GM21526 (cell line): ENCODE results near the gene PTCH2.
"Not testable (repeated sequence)": the region's sequence is repeated elsewhere in the genome, so short reads cannot be mapped to it uniquely, and the experiment has no call there.

Source experiments
- ATAC-seq: cut with Tn5 transposase; IDR thresholded peaks from one replicate; pipeline ENCODE4 v1.9.1; 2021; ENCODE audit warnings: moderate library complexity; ENCODE audit not compliant: unreplicated experiment, low FRiP score

PTCH2 gene

DNA sequence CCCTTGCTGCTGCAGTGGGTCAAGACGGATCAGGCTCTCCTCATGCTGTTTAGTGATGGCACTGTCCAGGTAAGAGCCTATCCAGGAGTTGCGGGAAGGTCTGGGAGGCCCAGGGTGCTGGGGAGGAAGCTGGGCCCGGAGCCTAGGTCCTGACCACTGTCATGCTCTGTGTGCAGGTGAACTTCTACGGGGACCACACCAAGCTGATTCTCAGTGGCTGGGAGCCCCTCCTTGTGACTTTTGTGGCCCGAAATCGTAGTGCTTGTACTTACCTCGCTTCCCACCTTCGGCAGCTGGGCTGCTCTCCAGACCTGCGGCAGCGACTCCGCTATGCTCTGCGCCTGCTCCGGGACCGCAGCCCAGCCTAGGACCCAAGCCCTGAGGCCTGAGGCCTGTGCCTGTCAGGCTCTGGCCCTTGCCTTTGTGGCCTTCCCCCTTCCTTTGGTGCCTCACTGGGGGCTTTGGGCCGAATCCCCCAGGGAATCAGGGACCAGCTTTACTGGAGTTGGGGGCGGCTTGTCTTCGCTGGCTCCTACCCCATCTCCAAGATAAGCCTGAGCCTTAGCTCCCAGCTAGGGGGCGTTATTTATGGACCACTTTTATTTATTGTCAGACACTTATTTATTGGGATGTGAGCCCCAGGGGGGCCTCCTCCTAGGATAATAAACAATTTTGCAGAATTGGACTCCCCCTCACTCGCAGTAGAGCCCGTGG is 37.6 kb downstream of the PTCH2 start:
- ATAC-seq, result no peak

DNA sequence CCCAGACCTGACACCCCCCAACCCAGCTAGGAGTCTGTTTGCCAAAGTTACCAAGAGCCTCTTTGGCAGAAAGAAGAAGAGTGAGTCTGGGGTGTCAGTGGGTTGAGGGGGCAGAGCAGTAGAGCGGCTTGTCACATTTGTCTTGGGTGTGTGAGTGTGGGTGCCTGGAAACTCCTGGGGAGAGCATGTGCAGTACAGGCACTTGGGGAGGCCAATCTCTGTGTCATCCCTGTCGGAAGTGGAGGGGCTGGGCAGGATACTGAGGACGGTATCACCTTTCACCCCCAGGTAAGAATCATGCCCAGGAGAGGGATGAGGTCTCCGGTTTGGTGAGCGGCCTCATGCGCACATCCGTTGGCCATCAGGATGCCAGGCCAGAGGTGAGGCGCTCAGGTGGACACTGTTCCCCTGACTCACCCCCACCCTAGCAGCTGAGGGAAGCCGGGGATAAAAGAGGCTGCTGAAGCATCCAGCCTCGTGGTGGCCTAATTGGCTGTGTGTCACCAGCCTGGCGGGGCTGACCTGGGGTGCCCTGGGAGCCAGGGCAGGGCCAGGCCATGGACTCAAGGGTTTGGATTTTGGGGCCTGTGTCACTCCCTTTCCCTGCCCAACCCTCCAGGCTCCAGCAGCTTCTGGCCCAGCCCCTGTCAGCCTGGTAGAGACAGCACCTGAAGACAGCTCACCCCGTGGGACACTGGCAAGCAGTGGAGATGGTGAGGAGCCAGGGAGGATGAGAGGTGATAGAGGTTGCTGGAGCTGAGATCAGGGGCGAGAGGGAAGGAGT is 39.5 kb downstream of the PTCH2 start:
- no peak for ATAC-seq

DNA sequence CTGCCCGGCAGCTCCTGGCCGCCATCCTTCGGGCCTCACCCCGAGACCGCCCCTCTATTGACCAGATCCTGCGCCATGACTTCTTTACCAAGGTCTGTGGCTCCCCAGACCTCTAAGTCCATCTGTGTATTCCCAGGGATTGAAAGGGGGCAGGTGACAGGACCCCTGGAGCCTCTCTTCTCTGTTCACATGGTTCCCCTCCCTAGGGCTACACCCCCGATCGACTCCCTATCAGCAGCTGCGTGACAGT is 40.1 kb downstream of the PTCH2 start:
- ATAC-seq, result no peak

DNA sequence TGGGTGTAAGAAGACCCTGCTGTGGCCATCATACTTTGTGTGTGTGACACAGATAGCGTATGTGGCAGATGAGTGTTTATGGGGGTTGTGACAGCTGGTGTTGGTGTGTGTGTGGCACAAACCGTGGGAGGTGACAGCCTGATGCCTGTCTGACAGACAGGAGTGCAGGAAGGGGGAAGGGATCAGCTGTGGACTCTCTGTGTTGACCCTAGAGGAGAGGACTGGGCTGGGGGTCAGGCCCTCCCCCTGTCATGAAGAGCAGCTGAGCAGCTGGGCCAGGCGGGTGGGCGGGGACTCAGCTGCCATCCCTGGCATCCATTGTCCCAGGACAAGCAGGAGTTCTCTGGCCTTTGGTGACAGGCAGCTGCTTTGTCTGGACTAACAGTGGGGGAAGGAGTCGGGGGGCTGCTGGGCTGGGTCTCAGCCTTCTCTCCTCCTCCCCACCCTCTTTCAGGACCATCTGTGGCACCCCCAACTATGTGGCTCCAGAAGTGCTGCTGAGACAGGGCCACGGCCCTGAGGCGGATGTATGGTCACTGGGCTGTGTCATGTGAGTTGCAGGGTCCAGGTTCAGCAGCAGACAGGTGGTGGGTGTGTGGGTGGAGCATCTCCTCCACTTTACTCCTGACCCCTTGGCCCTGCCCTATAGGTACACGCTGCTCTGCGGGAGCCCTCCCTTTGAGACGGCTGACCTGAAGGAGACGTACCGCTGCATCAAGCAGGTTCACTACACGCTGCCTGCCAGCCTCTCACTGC is 40.6 kb downstream of the PTCH2 start:
- no peak for ATAC-seq

DNA sequence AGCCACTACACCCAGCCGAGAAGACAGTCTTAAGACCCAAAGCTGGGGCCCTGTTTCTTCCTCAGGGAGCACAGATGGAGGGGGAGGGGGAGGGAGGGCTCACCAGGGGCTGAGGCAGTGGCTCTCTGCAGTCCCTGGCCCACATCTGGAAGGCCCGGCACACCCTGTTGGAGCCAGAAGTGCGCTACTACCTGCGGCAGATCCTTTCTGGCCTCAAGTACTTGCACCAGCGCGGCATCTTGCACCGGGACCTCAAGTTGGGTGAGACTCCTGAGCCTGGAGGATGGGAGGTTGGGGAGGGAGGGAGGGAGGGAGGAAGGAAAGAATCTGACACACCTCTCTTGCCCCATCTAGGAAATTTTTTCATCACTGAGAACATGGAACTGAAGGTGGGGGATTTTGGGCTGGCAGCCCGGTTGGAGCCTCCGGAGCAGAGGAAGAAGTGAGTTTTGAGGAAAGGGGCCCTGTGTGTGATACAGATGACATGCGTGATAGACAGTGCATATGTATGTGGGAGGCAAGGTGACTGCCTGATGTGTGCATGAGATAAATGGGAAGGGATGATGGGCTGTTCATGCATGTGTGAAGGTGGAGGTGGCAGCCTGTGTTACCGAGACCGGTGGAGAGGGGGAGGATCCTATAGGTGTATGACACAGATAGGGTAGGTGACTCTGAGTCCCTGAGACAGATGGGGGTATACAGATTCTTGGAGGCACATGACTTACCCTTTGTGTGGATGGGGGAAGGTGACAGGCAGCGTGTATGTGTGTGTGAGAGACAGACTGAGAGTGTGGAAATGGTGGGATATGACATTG is 41.4 kb downstream of the PTCH2 start:
- ATAC-seq, result no peak

DNA sequence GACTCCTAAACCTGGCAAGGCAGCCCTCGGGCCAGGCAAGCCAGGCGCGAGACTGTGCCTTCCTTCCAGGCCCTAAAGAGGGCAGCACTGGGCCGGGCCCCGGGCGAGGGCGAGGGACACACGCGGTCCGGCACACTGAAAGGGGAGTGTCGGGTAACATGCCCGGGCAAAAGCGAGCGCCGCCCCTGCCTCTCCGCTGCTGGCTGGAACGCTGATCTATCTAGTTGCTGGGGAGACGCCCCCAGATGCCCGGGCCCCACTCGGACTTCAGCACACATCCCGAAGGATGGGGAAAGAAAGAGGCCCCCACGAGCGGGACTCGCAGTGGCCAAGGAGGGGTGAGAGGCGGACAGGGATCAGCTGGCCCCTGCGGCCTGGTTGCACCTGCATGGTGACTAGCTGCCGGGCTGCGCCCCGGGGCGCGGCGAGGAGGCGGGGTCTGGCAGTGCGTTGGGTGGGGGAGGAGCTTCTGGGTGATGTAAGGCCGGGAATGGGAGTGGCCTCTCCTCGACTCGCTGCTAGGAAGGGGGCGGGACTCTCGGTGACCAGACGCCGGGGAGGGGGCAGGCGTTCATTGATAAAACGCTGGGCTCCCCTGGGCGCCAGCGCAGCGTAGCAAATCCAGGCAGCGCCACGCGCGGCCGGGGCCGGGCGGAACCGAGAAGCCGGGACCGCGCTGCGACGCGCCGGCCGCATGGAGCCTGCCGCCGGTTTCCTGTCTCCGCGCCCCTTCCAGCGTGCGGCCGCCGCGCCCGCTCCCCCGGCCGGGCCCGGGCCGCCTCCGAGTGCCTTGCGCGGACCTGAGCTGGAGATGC is 43.1 kb downstream of the PTCH2 start, which contains the start of gene PLK3:
TSS of gene PLK3 (plus strand) at position 608 of the 815 bp plus-strand sequence. CDS start at position 695, 87 bp downstream.
- ATAC-seq, result peak; percentile 71

DNA sequence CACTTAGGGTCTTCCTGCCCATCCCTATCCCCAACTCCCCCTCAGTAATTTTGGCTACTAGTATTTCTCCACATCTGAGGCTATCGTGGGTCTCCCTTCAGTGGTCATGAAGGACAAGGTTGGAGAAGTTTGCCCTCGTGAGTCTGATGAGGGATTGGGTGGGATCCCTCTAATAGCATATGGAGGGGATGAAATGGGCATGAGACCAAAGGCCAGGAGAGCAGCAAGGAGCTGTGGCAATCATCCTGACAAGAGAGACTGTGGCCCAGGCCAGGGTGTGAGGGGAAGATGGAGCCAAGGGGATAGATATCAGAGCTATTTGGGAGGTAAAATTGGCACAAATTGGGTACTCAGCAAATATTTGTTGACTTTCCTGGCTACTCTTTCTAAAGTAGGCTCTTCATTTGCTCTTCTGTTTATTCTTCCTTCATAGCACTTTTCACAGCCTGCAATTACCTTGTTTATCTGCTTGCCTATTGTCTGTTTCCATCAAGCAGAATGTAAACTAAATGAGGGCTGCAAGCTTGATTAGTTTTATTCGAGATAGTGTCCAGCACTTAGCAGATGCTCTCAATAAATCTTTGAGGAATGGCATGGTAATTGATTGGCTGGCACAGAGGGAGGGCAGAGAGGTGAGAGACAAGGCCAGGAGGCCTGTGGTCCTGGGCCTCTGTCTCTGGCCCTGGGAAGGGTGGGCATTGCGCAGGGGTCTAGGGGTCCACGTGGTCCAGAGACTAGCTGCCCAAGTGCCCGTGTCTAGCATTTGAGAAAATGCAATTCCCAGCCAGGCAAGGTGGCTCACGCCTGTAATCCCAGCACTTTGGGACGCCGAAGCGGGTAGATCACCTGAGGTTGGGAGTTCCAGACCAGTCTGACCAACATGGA is 44.3 kb downstream of the PTCH2 start:
- no peak for ATAC-seq

DNA sequence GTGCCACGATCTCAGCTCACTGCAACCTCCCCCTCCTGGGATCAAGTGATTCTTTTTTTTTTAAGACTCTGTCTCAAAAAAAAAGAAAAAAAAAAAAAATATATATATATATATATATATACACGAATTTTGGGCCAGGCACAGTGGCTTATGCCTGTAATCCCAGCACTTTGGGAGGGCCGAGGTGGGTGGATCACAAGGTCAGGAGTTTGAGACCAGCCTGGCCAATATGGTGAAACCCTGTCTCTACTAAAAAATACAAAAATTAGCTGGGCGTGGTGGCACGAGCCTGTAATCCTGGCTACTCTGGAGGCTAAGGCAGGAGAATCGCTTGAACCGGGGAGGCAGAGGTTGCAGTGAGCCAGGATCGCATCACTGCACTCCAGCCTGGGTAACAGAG is 45.2 kb downstream of the PTCH2 start:
- ATAC-seq, result not testable (repeated sequence)

DNA sequence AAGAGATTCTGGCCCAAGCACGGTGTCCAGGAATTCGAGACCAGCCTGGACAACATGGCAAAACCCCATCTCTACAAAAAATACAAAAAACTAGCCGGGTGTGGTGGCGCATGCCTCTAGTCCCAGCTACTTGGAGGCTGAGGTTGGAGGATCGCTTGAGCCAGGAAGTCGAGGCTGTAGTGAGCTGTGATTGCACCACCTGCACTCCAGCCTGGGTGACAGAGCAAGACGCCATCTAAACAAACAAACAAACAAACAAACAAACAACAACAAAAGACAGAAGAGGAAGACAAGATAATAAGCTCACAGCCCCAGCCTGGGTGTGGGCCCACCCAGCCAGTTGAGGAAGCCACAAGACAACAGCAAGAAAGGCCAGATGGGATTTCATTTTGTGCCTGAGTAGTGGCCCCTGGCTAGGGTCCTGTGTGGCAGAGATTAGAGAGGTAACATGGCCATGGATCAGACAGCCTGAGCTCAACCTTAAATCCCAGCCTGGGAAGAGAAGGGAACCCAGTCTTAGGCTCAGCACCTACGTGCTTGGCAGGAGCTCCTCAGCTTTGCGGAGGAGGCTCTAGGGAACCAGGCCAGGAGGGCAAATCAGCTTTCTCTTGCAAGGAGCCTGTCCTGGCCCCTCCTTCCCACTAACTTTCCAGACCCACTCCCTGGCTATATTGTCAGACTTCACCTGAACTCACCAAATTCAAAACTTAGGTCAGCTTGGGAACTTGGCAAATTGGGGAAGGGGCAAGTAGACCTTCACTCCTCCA is 50.1 kb downstream of the PTCH2 start:
- no peak for ATAC-seq

DNA sequence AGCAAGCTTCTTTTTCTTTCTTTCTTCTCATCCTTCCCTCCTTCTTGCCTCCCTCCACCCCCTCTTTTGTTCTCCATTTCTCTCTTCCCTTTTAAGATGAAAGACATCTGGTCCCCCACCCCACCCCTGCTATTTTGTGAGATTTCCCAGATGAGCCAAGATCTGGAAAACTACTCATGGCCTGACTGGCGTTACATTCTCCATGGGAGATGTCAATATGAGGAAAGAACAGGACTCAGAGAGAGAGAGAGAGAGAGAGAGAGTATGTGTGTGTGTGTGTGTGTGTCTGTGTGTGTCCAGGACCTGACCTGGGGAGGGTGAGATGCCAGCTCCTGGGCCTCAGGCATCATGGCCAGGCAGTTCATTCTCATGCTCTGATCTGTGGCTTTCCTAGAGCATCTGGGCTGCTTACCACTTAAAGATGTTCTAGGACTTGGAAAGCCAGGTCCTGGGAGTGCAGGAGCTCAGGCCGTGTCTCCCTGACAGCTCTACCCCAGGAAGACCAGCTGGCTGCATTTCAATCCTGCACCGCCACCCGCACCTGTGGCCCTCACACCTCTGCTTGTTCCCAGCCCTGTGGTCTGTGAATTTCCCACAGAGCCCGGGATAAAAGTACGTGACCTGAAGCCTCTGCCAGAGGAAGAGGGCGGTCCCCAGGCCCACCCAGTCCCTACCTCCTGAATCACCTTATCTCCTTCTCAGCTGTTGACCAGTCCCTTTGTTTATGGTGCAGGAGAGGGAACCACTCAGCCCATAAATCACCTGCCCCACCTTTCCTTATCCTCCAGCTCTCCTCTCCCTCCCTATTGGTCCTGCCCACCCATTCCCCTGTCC is 51.9 kb downstream of the PTCH2 start:
- ATAC-seq, result no peak

DNA sequence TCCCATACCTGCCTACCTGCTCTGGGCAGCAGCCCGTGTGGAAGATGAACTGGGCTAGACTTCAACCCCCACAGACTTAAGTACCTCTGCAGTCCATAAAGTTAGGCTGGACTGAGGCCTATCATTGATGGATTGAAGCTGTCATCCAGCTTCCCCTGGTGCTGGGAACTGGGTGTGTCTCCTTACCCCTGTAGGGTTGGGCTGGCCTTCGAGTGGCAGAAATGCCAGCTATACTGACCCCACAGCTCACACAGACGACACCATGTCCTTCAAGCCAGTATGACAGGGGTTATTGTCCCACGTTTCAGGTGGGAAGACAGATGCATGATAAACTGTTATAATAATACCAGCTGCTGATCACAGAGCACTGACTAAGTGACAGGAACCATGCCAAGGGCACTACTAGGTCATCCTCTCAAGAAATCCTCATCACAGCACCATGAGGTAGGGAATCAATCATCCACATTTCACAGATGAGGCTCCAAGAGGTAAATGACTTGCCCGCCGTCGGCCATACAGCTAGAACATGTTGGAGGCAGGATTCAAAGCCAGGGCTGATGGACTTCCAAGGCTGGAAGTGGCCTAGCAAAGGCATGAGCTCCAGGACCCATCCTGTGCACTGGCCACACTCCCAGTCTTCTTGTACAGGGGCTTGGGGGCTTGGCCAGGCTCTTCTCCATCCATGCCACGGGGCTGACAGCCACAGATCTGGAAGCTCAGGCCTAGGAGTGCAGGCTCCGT is 54.8 kb downstream of the PTCH2 start, which contains the start of gene BEST4:
TSS of gene BEST4 (minus strand) at position 51 of the 741 bp plus-strand sequence. CDS start 465 bp downstream, outside the sequence.
- ATAC-seq, result no peak

DNA sequence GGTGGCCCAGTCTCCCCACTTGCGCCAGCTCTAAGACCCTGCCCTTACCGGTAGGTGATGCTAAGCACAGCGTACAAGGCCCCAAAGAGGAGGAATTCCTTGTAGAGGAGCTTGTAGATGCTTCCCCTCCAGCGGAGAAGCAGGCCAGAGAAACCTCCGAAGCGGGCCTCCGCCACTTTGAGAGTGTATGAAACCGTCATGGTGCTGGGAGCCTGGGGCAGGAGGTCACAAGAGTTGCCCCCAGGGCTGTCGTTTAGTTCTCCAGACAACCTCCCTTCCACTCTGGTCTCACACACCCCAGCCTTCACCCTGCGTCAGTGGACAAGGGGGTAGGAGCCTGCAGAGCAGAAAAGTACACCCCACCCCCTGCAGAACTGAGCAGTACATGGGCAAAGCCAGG is 55.5 kb downstream of the PTCH2 start:
- no peak for ATAC-seq

DNA sequence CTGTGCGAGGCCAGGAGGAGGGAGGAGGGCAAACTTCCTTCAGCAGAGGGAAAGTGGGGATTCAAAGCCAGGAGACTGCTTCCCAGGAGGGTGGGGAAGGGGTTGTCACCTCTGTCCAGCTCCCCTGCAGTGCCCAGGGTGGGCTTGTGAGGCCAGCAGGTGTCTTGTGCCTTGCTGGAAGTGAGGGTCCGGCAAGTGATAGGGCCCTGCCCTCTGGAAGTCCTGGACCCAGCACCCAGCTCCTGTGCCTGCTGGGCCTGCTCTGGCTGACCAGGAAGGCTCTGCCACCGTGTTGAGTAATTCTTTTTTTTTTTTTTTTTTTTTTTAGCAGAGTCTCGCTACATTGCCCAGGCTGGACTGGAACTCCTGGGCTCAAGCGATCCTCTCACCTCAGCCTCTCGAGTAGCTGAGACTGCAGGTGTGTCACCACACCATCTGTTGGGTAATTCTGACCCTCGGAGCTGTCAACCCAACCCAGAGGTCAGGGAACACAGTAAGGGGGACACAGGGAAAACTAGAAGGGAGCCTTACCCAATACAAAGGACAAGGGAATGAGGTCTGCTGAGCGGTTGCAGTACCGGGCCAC is 56.1 kb downstream of the PTCH2 start:
- ATAC-seq, result no peak

DNA sequence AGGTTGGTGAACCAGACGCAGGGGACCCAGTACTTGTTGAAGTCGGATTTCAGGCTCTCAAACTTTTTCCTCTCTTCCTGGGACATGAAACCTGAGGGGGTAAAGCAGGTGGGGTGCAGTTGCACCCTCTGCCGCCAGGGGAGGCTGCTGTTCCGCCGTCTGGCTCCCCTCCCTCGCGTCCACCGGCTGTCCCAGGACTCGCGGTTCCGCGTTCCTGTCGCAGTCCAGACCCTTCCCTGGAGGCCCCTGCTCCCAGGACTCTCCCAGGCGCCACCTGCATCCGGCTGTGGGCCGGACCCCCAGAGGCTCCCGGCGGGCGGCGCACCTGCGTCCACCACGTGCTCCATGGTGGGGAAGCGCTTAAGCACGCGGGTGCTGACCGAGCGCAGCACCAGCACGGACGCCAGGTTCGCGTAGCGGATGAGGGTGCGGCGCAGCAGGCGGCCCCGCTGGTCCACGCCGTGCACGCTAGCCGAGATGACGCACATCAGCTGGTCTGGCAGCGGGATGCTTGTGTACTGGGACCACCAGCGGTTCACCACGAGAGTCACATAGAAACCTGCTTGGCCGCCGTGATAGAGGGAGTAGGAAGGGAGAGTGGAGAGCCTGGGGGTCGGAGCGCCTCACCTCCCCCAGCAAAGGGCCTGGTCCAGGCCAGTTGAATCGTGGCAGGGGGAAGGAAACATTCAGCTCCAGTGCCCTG is 56.8 kb downstream of the PTCH2 start:
- ATAC-seq, result no peak

DNA sequence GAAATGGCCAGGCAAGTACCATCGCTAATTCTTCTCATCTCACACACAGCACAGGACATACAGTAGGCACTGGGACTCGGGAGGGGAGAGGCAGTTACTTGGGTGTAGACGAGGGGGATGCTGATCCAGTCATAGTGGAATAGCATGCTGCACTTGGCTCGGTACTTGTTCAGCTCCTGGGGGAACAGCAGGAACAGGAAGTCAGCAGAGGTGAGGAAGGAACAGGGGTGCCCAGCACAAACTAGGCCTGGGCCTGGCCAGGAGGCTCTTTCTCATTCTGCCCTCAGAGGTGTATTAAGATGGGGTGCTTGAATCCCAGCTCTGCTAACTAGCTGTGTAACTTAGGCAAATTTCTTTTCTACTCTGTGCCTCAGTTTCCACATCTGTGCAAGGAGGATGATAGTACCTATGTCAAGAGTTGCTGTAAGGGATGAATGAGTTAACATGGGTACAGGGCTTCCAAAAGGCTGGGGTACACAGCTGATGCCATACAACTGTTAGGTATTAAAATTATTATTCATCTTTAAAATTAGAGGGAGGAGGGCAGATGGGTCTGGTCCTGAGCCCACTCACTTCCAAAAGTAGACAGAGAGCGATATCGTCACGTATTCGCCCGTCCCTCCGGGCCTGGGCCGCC is 57.4 kb downstream of the PTCH2 start:
- no peak for ATAC-seq
